AG09309 (cell line): ENCODE results near the gene LHFPL3.

Experiments used
- DNase-seq: peaks from one replicate; pipeline ENCODE4 v3.0.0-alpha.2; 2010; ENCODE audit warnings: low read depth
- H3K4me3 ChIP-seq: 2 replicates; pipeline ENCODE4 v1.5.1; 2011; ENCODE audit warnings: mild to moderate bottlenecking, low read depth, low read length, moderate library complexity; ENCODE audit not compliant: control insufficient read depth
- CTCF ChIP-seq: IDR thresholded peaks from 2 replicates; pipeline ENCODE4 v1.5.1; 2011; ENCODE audit warnings: mild to moderate bottlenecking, low read depth, low read length, inconsistent platforms; ENCODE audit not compliant: insufficient read depth, control insufficient read depth; ENCODE audit errors: missing control alignments

LHFPL3 gene

GRCh38 chr7:104791080-104791479, 462.7 kb downstream of the LHFPL3 start:
- no peak for DNase-seq
- no peak overlapping the region for H3K4me3 ChIP-seq
- no peak for TF ChIP-seq CTCF

DNA sequence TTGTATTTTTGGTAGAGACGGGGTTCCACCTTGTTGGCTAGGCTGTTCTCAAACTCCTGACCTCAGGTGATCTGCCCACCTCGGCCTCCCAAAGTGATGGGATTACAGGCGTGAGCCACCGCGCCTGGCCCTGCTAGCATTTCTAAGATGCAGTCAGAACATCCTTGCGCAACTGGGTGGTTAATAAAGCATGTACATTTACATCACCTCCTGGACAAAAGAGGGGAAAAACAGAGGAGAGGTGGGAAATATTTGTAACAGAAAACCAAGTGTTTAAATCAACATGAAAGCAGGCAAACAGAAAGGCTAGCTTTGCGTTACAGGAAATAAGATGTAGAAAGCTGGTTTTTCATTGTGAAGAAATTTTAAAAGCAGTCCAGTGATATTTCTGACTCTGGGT, 464.7 kb downstream of the LHFPL3 start:
- TF ChIP-seq CTCF, result no peak
- no peak overlapping the region for H3K4me3 ChIP-seq
- DNase-seq, result no peak

GRCh38 chr7:104794154-104794553, 465.8 kb downstream of the LHFPL3 start:
- TF ChIP-seq CTCF, result no peak
- no peak for DNase-seq

DNA sequence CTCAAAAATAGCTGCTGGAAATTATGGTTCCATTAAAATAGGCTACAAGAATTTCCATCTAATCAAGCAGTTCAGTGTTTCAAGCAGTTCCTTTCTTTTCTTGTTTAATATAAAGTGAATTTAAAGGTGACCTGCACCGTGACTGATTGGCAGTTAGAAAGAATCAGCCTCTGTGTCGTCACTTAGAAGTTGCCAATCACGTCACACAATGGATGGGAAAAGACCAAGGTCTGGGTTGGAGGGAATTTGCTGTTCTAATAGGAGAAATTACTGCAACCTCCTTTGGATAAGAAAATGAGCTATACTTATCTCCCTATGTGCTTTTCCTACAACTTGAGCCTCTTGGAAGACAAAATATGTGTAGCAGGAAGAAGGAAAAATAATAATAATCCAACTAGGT, 466.2 kb downstream of the LHFPL3 start:
- no peak overlapping the region for H3K4me3 ChIP-seq
- TF ChIP-seq CTCF, result no peak
- DNase-seq, result no peak

More at GRCh38 chr7:104794154-104794553, 465.8 kb downstream of the LHFPL3 start:
- H3K4me3 ChIP-seq, result no peak overlapping the region

DNA sequence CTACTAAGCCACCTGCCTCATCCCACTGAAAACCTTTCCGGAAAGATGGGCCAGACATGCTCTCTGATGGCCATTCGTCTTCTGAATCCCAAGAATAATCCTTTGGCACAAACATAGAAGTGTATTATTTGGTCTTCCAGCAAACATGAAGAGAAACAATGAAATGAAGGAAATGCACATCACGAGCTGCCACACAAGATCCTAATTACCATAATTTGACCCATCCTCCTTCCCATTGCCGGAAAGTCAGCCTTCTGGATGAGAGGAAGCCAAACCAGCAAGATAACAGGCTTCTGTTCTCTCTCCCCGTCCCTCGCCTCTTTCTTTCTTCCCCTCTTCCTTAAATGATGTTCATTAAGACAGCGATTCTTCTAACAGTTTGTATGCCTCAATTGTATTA, 466.7 kb downstream of the LHFPL3 start:
- no peak for DNase-seq
- TF ChIP-seq CTCF, result no peak

DNA sequence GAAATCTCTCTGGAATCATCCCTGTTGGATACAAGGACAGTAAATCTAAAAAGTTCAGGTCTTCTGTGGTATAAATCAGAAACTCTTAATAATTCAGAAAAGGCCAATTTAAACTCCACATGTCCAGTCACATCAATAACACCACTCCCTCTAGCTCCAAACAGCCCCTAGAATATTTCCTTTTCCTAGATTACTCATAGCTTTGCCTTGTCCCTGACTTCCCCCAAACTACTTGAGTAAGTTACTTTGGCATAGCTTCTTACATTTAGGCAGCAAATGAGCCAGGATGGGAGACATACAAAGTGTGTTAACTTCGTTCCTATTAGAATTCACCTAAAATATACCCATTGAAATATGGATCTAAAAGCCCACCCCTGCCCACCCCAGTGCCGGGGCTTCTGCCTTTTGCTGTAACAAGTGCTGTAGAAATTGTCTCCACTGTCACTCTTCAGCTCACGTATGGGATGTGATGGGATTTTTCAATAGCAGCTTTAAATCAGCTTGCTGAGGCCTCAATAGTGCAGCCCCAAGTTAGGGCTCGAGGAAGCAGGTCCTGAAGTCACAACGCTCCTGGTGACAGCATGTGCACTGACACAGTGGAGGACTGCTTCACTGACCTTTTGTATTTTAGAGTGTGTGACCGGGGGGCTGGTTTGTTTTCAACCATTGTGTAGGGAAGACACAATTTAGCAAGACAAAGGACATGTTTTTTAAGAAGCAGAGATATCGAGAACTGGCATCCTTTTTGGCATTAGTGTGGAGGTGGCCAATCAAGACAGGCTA, 467.4 kb downstream of the LHFPL3 start:
- H3K4me3 ChIP-seq, result no peak overlapping the region
- TF ChIP-seq CTCF, result no peak
- DNase-seq, result no peak

More for the DNA sequence above, 466.7 kb downstream of the LHFPL3 start:
- H3K4me3 ChIP-seq, result no peak overlapping the region
